Measurements from ENCODE around the gene CDR2.

DNA sequence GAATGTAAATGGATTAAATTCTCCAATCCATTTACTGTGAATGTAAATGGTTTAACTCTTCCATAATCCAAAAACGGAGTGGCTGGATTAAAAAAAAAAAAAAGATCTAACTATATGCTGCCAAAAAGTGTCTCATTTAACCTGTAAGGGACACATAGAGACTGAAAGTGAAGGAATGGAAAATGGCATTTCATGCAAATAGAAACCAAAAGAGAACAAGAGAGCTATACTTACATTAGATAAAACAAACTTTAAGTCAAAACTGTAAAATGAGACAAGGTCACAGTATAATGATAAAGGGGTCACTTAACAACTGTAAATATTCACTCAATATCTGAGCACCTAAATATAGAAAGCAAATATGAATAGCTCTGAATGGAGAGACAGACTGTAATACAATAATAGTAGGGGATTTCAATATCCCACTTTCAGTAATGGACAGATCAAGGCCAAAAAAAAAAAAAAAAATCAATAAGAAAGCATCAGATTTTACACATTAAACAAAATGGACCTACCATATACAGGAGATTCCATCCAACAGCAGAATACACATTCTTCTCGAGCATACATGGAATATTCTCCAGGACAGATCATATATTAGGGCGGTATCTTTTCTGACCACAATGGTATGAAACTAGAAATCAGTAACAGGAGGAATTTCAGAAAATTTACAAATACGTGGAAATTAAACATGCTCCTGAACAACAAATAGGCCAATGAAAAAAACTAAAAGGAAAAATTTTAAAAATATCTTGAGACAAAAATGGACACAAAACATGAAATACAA is 36.4 kb downstream of the CDR2 start:
- TF ChIP-seq, protein P1, sequence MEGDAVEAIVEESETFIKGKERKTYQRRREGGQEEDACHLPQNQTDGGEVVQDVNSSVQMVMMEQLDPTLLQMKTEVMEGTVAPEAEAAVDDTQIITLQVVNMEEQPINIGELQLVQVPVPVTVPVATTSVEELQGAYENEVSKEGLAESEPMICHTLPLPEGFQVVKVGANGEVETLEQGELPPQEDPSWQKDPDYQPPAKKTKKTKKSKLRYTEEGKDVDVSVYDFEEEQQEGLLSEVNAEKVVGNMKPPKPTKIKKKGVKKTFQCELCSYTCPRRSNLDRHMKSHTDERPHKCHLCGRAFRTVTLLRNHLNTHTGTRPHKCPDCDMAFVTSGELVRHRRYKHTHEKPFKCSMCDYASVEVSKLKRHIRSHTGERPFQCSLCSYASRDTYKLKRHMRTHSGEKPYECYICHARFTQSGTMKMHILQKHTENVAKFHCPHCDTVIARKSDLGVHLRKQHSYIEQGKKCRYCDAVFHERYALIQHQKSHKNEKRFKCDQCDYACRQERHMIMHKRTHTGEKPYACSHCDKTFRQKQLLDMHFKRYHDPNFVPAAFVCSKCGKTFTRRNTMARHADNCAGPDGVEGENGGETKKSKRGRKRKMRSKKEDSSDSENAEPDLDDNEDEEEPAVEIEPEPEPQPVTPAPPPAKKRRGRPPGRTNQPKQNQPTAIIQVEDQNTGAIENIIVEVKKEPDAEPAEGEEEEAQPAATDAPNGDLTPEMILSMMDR (IDR thresholded peaks at IDR 0.05): no peak
- no peak for TF ChIP-seq POLR2A (IDR thresholded peaks at IDR 0.05)

Data from adrenal gland (tissue), 5 donors.